Measurements from ENCODE around the gene FAXDC2. TPM values are rescaled to one million over a fixed set of nuclear protein-coding genes. Genes with fewer than 3 reads are reported as not detected.

Gene FAXDC2
- total RNA-seq, 2 experiments from 2014 or later, result 0.10 to 0.13 TPM

DNA sequence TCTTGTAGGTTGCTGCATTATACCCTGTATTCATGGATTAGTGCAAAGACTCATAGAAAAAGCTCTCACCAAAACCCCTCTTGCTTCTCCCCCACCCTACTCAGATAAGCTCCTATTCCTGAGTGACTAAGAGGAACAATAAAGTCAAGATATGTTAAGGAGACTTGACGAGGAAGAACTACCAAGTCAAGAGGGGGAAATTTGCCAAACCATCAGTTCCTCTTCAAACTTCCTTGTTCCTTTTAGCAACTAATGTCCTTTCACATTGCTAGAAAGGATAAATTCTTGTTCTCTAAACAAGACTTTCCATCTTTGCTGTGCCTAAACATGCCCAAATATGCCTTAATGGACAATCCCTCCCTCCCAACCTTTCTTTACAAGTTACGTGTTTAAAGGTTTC, 35.0 kb upstream of the FAXDC2 start:
- H2AFZ ChIP-seq (ENCODE audit: low read length), result no peak overlapping the region
- H3K4me1 ChIP-seq (ENCODE audit: insufficient read depth, low read length, poor library complexity, severe bottlenecking), result no peaks in the 10 kb centered on the region
- peaks cover 21% of the 10 kb centered on the region for H3K9me3 ChIP-seq (ENCODE audit: low read length)
- no peak for DNase-seq (ENCODE audit: low spot score)
- no peak for TF ChIP-seq EZH2phosphoT487 (IDR thresholded peaks at IDR 0.05; ENCODE audit: borderline replicate concordance, low read depth, low read length)
- TF ChIP-seq, protein P1, sequence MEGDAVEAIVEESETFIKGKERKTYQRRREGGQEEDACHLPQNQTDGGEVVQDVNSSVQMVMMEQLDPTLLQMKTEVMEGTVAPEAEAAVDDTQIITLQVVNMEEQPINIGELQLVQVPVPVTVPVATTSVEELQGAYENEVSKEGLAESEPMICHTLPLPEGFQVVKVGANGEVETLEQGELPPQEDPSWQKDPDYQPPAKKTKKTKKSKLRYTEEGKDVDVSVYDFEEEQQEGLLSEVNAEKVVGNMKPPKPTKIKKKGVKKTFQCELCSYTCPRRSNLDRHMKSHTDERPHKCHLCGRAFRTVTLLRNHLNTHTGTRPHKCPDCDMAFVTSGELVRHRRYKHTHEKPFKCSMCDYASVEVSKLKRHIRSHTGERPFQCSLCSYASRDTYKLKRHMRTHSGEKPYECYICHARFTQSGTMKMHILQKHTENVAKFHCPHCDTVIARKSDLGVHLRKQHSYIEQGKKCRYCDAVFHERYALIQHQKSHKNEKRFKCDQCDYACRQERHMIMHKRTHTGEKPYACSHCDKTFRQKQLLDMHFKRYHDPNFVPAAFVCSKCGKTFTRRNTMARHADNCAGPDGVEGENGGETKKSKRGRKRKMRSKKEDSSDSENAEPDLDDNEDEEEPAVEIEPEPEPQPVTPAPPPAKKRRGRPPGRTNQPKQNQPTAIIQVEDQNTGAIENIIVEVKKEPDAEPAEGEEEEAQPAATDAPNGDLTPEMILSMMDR (conservative IDR thresholded peaks at IDR 0.05; ENCODE audit: low read length), result no peak
- H3K27ac ChIP-seq (ENCODE audit: low read depth, low read length, poor library complexity, severe bottlenecking), result no peak overlapping the region
- BruUV-seq (replicated peaks), result no TSS peak
- intact Hi-C loops (cut with micrococcal nuclease; ENCODE audit: unreplicated experiment), result no loop called here
- no peaks in the 10 kb centered on the region for H3K79me2 ChIP-seq (ENCODE audit: insufficient read depth, low read depth, low read length)
- H3K36me3 ChIP-seq (ENCODE audit: insufficient read depth, low read length), result peaks cover 92% of the 10 kb centered on the region
- H3K4me2 ChIP-seq (ENCODE audit: low read length), result no peak overlapping the region
- no peaks in the 10 kb centered on the region for H4K20me1 ChIP-seq (ENCODE audit: insufficient read depth, low read length)
- POLR2A ChIA-PET, result interaction anchor here (1.3 kb wide), 1 partner anchor 32 kb away, joined by 3 read pairs; no protein-coding TSS in a partner anchor
- no peaks in the 10 kb centered on the region for H3K9me2 ChIP-seq (ENCODE audit: insufficient read depth, low read length)
- no peak overlapping the region for H3K4me3 ChIP-seq (ENCODE audit: low read depth, low read length, poor library complexity, severe bottlenecking)
- CTCF ChIA-PET (ENCODE audit: unreplicated experiment), result no interaction called here

DNA sequence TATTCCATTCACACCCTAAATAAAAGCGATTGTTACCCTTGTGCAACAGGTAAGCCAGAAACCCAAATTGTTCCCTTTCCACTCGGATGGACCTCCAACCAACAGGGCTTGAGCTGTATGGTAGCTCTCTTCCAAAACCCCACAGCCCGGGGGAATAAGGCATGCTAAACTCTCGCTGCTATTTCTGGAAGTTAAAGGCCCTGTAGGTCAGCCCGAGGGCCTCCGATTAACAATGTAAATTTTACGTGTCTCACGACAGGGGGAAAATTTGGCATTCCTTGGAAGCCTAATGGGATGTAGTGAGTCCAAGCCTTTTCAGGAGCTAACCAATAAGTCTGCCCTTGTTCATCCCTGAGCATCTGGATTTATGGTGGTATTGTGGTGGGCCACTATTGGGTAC, 34.0 kb upstream of the FAXDC2 start:
- H3K9me2 ChIP-seq (ENCODE audit: insufficient read depth, low read length), result no peaks in the 10 kb centered on the region
- no peak overlapping the region for H3K4me3 ChIP-seq (ENCODE audit: low read depth, low read length, poor library complexity, severe bottlenecking)
- no peak overlapping the region for H3K27ac ChIP-seq (ENCODE audit: low read depth, low read length, poor library complexity, severe bottlenecking)
- ChIA-PET POLR2A (no interaction called here), CTCF (ENCODE audit: unreplicated experiment) (interaction anchor here (0.6 kb wide), 1 partner anchor 16 kb away, joined by 3 read pairs; no protein-coding TSS in a partner anchor)
- intact Hi-C loops (cut with micrococcal nuclease; ENCODE audit: unreplicated experiment), result no loop called here
- no peak overlapping the region for H2AFZ ChIP-seq (ENCODE audit: low read length)
- no peaks in the 10 kb centered on the region for H3K4me1 ChIP-seq (ENCODE audit: insufficient read depth, low read length, poor library complexity, severe bottlenecking)
- peaks cover 21% of the 10 kb centered on the region for H3K9me3 ChIP-seq (ENCODE audit: low read length)
- H4K20me1 ChIP-seq (ENCODE audit: insufficient read depth, low read length), result no peaks in the 10 kb centered on the region
- H3K4me2 ChIP-seq (ENCODE audit: low read length), result no peak overlapping the region
- TF ChIP-seq, protein P1 (conservative IDR thresholded peaks at IDR 0.05; ENCODE audit: low read length), result no peak
- no peak for TF ChIP-seq EZH2phosphoT487 (IDR thresholded peaks at IDR 0.05; ENCODE audit: borderline replicate concordance, low read depth, low read length)
- peaks cover 92% of the 10 kb centered on the region for H3K36me3 ChIP-seq (ENCODE audit: insufficient read depth, low read length)
- BruUV-seq (replicated peaks), result no TSS peak
- H3K79me2 ChIP-seq (ENCODE audit: insufficient read depth, low read depth, low read length), result no peaks in the 10 kb centered on the region
- no peak for DNase-seq (ENCODE audit: low spot score)

DNA sequence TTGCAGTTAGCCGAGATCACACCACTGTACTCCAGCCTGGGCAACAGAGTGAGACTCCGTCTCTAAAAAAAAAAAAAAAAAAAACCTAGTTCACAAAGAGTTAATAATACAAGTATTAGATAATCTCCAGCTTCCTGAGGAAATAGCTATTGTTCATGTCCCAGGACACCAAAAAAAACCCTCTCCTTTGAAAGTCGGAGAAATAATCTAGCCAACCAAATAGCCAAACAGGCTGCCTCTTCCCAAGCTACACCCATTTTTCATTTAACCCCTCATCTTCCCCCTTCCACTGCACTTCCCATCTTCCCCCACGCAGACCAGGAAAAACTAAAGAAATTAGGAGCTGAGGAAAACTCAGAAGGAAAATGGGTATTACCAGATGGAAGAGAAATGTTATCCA, 31.6 kb upstream of the FAXDC2 start:
- intact Hi-C loops (cut with micrococcal nuclease; ENCODE audit: unreplicated experiment), result no loop called here
- Histone ChIP-seq H4K20me1 (ENCODE audit: insufficient read depth, low read length) (no peaks in the 10 kb centered on the region), H3K79me2 (ENCODE audit: insufficient read depth, low read depth, low read length) (no peaks in the 10 kb centered on the region), H3K4me2 (ENCODE audit: low read length) (no peak overlapping the region), H3K4me3 (ENCODE audit: low read depth, low read length, poor library complexity, severe bottlenecking) (no peak overlapping the region), H3K9me3 (ENCODE audit: low read length) (peaks cover 29% of the 10 kb centered on the region), H3K27ac (ENCODE audit: low read depth, low read length, poor library complexity, severe bottlenecking) (no peak overlapping the region), H3K4me1 (ENCODE audit: insufficient read depth, low read length, poor library complexity, severe bottlenecking) (no peaks in the 10 kb centered on the region), H3K9me2 (ENCODE audit: insufficient read depth, low read length) (no peaks in the 10 kb centered on the region), H3K36me3 (ENCODE audit: insufficient read depth, low read length) (peaks cover 92% of the 10 kb centered on the region), H2AFZ (ENCODE audit: low read length) (no peak overlapping the region)
- no TSS peak for BruUV-seq (replicated peaks)
- ChIA-PET CTCF (ENCODE audit: unreplicated experiment) (no interaction called here), POLR2A (interaction anchor here (0.6 to 0.7 kb wide), 2 partner anchors 19 to 647 kb away, joined by 3 read pairs; no protein-coding TSS in a partner anchor)
- no peak for DNase-seq (ENCODE audit: low spot score)
- TF ChIP-seq, protein P1 (conservative IDR thresholded peaks at IDR 0.05; ENCODE audit: low read length), result no peak
- TF ChIP-seq EZH2phosphoT487 (IDR thresholded peaks at IDR 0.05; ENCODE audit: borderline replicate concordance, low read depth, low read length), result no peak

Measured in OCI-LY7 (cell line).